ENCODE measurements around the gene ATP5ME.

ATP5ME gene

DNA sequence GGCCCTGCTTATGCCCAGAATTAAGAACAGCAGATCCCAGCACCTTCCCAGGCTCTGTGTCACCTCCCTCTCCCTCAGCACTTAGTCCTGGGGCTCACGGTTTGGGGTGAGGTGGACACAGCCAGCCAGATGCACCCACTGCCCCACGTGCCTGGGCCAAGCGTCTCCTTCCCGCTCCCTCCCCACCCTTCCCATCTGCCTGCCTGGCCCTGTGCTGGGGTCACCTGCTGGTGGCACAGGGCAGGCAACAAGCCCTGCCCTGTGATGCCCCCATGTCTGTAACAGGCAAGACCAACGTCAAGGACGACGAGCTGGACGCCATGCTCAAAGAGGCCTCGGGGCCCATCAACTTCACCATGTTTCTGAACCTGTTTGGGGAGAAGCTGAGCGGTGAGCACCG is 5.6 kb upstream of the ATP5ME start:
- H3K79me2 ChIP-seq (ENCODE audit: insufficient read depth, low read length) = no peaks in the 10 kb centered on the region
- H3K27ac ChIP-seq (ENCODE audit: low read depth, low read length) = no peak overlapping the region
- H2AFZ ChIP-seq (ENCODE audit: low read depth, low read length, severe bottlenecking) = no peak overlapping the region
- no peaks in the 10 kb centered on the region for H3K9me3 ChIP-seq (ENCODE audit: insufficient read depth, low read length)
- no peaks in the 10 kb centered on the region for H3K9me2 ChIP-seq (replicated peaks; ENCODE audit: insufficient read depth, low read length)
- H3K4me2 ChIP-seq (ENCODE audit: low read depth, low read length, poor library complexity, severe bottlenecking) = no peak overlapping the region
- no peaks in the 10 kb centered on the region for H3K27me3 ChIP-seq (ENCODE audit: low read length)
- no peak overlapping the region for H3K4me3 ChIP-seq (ENCODE audit: insufficient read depth, low read length, poor library complexity, severe bottlenecking)
- no peak overlapping the region for H3K9ac ChIP-seq (ENCODE audit: low read length)
- peaks cover 32% of the 10 kb centered on the region for H3F3A ChIP-seq (ENCODE audit: insufficient read depth)
- no peaks in the 10 kb centered on the region for H4K20me1 ChIP-seq (ENCODE audit: low read depth, low read length)
- TF ChIP-seq, protein P1, sequence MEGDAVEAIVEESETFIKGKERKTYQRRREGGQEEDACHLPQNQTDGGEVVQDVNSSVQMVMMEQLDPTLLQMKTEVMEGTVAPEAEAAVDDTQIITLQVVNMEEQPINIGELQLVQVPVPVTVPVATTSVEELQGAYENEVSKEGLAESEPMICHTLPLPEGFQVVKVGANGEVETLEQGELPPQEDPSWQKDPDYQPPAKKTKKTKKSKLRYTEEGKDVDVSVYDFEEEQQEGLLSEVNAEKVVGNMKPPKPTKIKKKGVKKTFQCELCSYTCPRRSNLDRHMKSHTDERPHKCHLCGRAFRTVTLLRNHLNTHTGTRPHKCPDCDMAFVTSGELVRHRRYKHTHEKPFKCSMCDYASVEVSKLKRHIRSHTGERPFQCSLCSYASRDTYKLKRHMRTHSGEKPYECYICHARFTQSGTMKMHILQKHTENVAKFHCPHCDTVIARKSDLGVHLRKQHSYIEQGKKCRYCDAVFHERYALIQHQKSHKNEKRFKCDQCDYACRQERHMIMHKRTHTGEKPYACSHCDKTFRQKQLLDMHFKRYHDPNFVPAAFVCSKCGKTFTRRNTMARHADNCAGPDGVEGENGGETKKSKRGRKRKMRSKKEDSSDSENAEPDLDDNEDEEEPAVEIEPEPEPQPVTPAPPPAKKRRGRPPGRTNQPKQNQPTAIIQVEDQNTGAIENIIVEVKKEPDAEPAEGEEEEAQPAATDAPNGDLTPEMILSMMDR (IDR thresholded peaks at IDR 0.05; ENCODE audit: insufficient read depth, low read length, poor library complexity, severe bottlenecking) = no peak
- TF ChIP-seq EZH2phosphoT487 (conservative IDR thresholded peaks at IDR 0.05; ENCODE audit: low read length) = no peak
- H3K36me3 ChIP-seq (ENCODE audit: low read length) = no peaks in the 10 kb centered on the region

DNA sequence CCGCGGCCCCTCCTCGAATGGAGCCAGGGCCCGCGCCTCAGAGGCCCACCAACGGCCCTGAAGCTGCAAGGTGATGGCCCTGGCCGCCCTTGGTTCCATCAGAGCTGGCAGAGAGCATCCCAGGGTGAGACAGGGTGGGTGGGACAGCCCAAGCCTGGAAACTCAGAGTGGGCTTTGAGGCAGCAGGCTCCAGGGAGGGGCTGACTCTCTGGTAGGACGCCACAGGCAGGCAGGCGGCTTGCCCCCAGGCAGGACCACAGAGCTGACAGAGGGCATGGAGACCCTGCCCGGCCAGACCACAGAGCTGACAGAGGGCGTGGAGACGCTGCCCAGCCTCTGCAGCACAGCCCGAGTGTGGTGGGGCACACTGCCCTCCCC is 5.0 kb upstream of the ATP5ME start:
- TF ChIP-seq, protein P1 (IDR thresholded peaks at IDR 0.05; ENCODE audit: insufficient read depth, low read length, poor library complexity, severe bottlenecking) = no peak
- no peak for TF ChIP-seq EZH2phosphoT487 (conservative IDR thresholded peaks at IDR 0.05; ENCODE audit: low read length)
- no peak overlapping the region for H3K4me3 ChIP-seq (ENCODE audit: insufficient read depth, low read length, poor library complexity, severe bottlenecking)
- no peak overlapping the region for H2AFZ ChIP-seq (ENCODE audit: low read depth, low read length, severe bottlenecking)
- H3K4me2 ChIP-seq (ENCODE audit: low read depth, low read length, poor library complexity, severe bottlenecking) = peak overlapping the region; percentile 69
- H4K20me1 ChIP-seq (ENCODE audit: low read depth, low read length) = no peaks in the 10 kb centered on the region
- peaks cover 32% of the 10 kb centered on the region for H3F3A ChIP-seq (ENCODE audit: insufficient read depth)
- no peaks in the 10 kb centered on the region for H3K9me3 ChIP-seq (ENCODE audit: insufficient read depth, low read length)
- no peak overlapping the region for H3K27ac ChIP-seq (ENCODE audit: low read depth, low read length)
- no peaks in the 10 kb centered on the region for H3K9me2 ChIP-seq (replicated peaks; ENCODE audit: insufficient read depth, low read length)
- H3K27me3 ChIP-seq (ENCODE audit: low read length) = no peaks in the 10 kb centered on the region
- H3K36me3 ChIP-seq (ENCODE audit: low read length) = no peaks in the 10 kb centered on the region
- no peaks in the 10 kb centered on the region for H3K79me2 ChIP-seq (ENCODE audit: insufficient read depth, low read length)
- peak overlapping the region; percentile 89; the same call in 1 of the 2 replicates for H3K9ac ChIP-seq (ENCODE audit: low read length)

DNA sequence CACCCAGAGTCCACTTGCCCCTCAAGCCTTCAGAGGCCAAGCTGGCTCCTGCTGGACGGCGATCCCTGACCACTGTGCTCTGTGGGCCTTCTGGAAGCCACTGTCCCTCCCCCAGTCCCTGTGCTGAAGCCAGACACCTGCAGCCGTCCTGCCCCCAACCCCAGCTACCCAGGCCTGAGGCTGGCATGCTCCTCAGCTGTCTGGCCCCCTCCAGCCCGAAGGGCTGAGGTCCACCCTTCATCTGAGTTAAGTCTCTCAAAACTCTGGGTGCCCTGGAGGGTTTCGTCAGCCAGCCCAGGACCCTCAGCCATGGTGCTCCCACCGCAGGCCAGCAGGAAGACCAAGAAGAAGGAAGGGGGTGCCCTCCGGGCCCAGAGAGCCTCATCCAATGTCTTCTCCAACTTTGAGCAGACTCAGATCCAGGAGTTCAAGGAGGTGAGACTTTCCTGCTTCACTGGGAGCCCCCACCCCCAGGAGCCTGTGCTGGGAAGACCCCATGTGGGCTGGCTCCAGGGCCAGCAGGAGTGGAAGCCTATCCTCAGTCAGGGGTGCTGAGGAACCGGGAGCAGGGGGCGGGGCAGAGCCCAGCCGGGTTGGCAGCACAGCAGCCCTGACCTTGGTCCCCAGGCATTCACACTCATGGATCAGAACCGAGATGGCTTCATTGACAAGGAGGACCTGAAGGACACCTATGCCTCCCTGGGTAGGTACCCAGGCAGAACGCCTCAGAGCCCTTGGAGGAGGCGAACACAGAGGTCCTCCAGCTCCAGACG is 4.4 kb upstream of the ATP5ME start:
- peaks cover 3% of the 10 kb centered on the region for H3K79me2 ChIP-seq (ENCODE audit: insufficient read depth, low read length)
- no peaks in the 10 kb centered on the region for H3K36me3 ChIP-seq (ENCODE audit: low read length)
- H3K9me3 ChIP-seq (ENCODE audit: insufficient read depth, low read length) = no peaks in the 10 kb centered on the region
- no peak for TF ChIP-seq EZH2phosphoT487 (conservative IDR thresholded peaks at IDR 0.05; ENCODE audit: low read length)
- TF ChIP-seq, protein P1 (IDR thresholded peaks at IDR 0.05; ENCODE audit: insufficient read depth, low read length, poor library complexity, severe bottlenecking) = no peak
- H3K27me3 ChIP-seq (ENCODE audit: low read length) = no peaks in the 10 kb centered on the region
- peak overlapping the region; percentile 98 for H3K27ac ChIP-seq (ENCODE audit: low read depth, low read length)
- H2AFZ ChIP-seq (ENCODE audit: low read depth, low read length, severe bottlenecking) = no peak overlapping the region
- no peaks in the 10 kb centered on the region for H3K9me2 ChIP-seq (replicated peaks; ENCODE audit: insufficient read depth, low read length)
- no peaks in the 10 kb centered on the region for H4K20me1 ChIP-seq (ENCODE audit: low read depth, low read length)
- H3K9ac ChIP-seq (ENCODE audit: low read length) = peak overlapping the region; percentile 89
- no peak overlapping the region for H3K4me3 ChIP-seq (ENCODE audit: insufficient read depth, low read length, poor library complexity, severe bottlenecking)
- peak overlapping the region; percentile 69 for H3K4me2 ChIP-seq (ENCODE audit: low read depth, low read length, poor library complexity, severe bottlenecking)
- H3F3A ChIP-seq (ENCODE audit: insufficient read depth) = peaks cover 32% of the 10 kb centered on the region

Data from SU-DHL-6 (cell line).